Kasumi-1 (cell line): ENCODE results near the gene CSPG4.
"Not testable (repeated sequence)": the region's sequence is repeated elsewhere in the genome, so short reads cannot be mapped to it uniquely, and the experiment has no call there.

ENCODE experiments used
- DNase-seq, 2 experiments: peaks; one replicate each; lab custom pipeline; 2025; lab: John Stamatoyannopoulos, UW

CSPG4 gene

DNA sequence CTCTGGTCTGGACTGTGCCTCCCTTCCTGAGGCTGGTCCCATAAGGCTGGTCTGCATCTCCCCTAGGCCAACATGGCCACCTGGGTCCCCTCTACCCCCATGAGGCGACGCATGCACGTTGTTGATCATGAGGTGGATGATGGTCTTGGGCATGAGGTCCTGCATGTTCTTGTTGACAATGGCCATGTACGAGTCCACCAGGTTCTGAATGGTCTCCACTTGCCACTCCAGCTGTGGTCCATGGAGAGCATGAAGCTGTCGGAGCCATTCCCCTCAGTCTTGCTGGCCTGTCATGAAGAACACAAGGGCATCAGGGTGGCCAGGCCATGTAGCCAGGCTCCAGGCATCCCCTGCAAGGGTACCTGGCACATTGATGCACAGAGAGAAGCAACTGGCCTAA is 27.1 kb upstream of the CSPG4 start:
- DNase-seq = no peak

DNA sequence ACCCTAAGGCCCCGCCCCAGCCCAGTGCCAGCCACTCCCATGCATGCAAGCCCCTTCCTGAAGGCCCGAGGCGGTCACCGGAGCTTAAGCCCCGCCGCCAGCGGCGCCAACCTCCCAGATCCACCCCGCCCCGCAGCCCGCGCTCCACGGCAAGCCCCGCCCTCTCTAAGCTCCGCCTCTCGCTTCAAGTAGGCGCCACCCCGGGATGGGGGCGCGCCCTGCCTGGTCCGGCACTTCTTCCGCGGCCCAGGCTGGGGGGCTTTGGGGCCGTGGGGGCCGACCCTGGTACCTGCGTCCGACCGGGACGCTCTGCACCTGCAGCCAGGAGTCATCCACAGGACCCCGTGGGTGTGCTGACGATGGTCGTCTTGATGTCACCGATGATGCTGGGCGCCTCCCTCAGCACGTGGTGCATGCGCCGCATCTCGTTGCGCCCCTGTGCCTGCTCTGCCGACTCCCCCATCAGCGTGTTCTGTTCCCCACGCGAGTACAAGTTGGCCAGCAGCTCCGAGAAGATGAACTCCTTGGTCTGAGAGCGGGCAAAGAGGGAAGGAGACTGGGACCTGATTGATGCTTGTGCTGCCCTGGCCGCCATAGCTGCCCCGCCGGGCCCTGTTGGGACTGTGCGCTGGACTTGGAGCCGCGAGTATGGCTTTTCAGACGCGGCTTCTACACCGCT is 26.1 kb upstream of the CSPG4 start:
- DNase-seq = peak; percentile 86 to 89

DNA sequence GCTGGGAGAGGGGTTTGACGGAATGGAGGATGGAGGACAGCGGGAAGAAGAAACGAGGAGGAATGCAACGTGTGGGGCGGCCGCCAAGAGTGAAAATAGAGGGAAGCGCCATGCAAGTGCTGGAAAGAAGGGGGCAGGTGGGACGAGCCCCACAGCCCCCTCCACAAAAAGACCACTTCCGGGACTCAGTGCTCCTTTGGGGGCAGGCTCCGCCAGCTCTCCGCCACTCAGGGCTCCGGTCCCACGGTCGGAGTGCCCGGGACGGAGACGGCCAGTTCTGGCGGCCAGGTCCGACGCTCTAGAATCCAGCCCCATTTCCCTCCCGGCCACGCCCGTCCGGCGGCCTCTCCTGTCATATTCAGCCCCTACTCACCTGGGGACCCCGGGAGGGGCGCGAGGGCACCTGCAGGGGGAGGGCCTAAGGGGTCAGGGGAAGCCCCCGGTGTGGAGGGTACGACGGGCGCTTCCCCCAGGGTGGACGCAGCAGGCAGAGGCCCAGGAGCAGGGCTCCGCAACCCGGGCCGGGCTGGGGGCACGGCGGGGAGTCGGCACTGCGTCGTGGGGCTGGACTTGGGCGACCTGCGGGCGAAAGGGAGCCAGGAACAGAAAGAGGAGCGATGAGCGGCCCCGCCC is 25.5 kb upstream of the CSPG4 start:
- no peak for DNase-seq

DNA sequence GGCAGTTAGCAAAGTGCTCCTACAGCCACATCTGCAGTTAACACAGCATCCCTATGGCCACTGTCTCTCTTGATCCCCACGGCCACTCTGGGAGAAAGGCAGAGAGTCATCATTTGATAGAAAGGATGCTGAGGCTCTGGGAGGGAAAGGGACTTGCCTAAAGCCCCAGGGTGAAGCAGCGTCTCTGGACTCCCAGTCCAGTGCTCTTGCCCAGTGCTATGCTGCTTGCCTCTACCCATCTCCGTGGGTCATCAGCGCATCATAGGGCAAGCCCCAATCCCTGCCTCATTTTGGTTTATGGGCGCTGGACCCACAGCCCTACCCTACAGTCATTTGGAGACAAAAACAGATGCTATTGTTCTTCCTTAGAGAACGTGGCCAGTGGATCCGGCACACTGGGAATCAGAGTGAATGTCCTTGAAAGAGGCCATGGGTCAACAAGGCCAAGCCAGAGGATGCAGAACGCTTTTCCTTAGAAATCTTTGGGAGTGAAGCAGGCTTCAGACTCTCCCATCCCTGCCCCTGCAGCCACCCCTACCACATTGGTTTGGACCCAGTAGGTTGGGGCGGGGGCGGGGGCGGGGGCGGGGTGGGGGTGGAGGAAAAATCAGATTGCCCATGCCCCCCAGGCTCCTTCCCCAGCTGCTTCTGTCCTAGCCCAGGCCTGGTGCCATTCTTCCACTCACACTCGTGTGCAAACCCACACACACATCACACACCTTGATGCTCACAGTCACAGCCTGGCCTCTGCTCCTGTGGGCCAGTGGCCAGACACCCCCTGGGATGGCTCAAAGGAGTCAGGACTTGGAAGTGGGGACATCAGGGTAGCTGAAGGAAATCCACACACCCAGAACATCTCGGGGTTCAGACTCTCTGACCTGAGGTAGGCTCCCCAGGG is 24.7 kb upstream of the CSPG4 start:
- DNase-seq = not testable (repeated sequence)

DNA sequence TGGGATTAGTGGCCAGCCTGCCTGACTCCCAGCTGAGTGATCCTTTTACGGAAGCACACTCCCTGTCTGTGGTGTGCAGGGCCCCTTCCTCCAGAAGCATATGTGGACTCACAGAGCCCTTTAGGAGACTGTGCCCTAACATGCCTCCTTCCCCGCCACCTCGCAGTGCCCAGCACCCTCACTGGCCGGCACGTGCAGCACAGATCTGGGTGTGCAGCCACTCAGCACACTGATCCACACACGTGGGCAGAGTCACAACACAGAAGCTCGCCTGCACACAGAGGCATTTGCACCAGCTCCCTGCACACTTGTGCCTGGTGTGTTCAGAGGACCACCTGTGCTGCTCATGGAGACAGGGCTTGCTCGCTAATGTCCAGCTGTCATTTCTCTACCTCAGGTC is 23.6 kb upstream of the CSPG4 start:
- peak; percentile 31 to 44 for DNase-seq

- DNase-seq = not testable (repeated sequence)
Observed at GRCh38 chr15:75734861-75735760, 22.5 kb upstream of the CSPG4 start.

DNA sequence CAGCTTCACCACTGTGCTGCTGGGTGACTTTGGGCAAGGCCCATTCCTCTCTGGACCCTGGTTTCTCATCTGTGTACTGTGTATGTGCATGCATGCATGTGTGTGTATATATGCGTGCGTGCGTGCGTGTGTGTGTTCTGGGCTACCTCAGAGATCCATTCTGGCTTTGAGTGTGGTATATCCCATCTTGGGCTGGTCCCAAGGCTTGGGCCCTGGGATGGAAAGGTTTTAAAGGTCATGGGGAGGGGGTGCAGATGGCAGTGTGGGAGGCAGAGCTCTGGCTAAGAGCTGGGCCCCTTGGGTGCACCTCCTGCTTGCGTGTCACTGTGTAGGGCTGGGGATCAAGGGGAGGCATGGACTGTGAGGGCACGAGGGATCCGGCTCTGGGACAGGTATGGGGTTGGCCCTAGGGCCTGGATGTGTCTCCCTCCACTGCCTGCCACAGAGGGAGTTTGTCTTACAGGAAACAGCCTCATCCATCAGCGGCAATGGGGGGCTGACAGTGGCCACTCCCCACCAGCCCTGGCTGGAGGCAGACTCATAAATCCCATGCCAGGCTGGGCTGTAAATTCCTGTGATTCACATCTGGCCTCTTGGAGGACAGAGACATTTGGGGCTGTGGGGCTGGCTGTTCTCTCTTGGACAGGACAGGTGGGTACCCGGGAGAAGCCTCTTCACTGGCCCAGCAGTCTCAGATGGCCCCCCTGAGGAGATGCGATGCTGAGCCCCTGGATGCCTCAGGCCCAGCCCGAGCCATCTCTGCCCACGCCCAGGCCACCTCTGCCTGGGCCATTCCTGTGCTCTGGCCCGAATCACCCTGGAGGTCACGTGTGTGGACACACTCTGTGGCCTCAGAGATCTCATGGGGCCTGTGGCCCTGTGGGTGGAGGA is 21.4 kb upstream of the CSPG4 start:
- DNase-seq = no peak

GRCh38 chr15:75732809-75733451 is 20.3 kb upstream of the CSPG4 start:
- DNase-seq = peak; percentile 45 to 62

DNA sequence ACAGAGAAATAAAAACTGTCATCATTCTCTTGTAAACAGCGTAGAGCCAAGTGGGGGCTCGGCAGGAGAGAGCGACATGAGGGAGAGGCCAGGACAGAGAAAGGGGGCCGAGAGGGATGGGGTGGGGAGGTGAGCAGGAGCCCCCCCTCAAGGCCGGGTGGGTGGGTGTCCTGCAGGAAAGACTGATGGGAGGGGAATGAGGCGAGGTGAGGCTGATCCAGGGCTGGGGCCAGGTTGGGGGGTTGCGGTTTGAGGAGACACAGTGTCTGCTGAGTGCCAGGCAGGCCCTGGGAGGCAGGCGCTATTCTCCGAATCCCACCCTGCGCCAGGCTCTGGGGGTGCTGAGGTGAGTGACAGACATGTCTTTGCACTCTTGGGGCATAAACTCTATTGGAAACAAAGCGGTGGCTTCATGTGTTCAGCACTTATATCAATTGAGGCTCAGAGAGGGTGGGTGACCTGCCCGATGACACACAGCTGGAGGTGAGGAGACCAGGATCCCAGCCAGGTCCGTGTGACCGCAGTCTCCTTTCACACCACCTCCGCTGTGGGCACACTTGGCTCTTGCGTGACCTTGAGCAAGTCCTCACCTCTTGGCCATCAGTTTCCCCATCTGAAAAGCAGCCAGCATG is 19.6 kb upstream of the CSPG4 start:
- no peak for DNase-seq

- DNase-seq = peak; percentile 39 to 43
Observed at GRCh38 chr15:75731248-75732151, 18.9 kb upstream of the CSPG4 start.

DNA sequence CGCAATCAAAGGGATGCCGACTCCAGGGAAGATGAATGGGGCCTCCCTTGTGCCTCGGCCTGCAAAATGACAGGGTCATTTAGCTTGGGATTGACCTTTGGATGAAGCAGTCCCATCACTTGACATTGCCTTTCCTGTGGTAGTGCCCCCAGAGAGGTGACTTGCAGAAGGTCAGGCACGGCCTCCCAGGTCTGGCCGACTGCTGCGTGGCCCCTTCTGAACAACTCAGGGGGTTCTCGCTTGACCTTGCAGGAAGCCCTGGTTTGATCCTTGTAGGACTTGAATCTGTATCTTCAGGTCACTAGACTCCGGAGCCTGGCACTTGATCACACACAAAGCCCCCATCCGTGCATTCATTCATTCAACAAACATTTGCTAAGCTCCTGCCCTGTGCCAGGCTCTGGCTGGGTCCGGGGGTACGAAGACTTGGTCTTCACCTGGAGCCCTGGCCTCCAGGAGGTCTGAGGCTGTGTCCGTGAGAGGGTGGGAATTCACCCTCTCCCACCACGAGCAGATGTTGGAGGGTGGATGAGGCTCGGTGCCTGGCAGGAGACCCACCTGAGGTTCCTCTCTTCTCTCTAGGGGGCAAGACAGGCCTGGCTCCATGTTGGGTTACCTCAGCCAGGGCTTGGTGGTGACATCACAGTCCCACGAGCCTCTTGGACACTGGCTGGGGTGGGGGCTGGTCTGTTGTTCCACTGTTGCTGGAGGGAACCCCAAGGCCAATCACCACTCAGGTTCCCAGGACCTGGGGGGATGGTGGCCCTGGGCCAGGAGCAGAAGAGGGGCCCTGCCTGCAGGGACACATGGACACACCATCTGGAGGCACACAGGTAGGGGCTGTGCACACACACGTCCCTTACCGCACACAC is 18.0 kb upstream of the CSPG4 start:
- not testable (repeated sequence) for DNase-seq

- DNase-seq = no peak
Observed at GRCh38 chr15:75729326-75730069, 16.9 kb upstream of the CSPG4 start.

DNA sequence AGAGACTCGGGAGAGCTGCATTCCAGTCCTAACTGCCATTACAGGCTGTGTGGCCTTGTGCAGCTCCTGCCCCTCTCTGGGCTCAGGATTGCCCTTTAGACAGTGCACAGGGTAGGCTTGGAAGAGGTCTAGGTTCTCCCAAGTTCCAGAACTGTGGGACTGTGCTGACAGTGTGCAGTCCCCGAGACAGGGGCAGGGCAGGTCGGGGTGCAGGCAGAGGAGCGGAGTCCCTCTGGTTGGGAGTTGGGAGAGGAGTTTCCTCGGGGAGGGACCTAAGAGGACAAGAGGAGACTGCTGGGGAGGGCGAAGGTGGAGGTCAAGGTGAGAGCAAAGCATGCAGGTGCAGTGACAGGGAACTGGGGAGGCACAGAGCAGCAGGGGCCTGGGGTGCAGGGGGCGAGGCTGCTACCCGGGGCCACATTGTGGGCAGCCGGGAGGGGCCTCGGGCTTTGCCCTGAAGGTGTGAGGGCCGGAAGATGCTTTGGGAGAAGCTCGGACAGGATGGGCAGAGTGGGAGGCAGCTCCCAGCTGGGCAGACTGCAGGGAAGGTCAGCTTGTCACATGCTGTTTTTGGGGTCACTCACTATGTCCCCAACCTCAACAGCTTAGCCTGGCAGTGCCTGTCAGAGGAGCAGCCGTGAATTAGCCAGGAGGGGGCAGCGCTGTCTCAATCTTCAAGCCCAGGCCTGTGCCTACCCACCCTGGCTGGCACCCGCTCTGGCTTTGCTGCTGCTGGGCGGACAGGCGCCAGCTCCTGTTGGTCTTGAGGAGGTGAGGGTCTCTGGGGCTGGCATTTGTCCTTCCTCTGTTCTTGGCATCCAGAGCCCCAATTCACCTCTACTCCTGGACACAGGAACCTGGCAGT is 15.4 kb upstream of the CSPG4 start:
- DNase-seq = peak; percentile 52 to 65

- DNase-seq = no peak
Observed at GRCh38 chr15:75727031-75727531, 14.4 kb upstream of the CSPG4 start.

GRCh38 chr15:75725719-75726607 is 13.3 kb upstream of the CSPG4 start:
- no peak for DNase-seq
